IPS-15b (cell line): ENCODE results near the gene MALAT1.
A peak's percentile ranks its signal among the peaks of the same experiment; 100 is the strongest.

Experiments
- H3K27me3 ChIP-seq: one replicate; pipeline ENCODE4 v1.6.1; 2013; ENCODE audit warnings: low read length; ENCODE audit not compliant: control insufficient read depth, insufficient read depth
- H3K36me3 ChIP-seq: one replicate; pipeline ENCODE4 v1.6.1; 2013; ENCODE audit warnings: low read length; ENCODE audit not compliant: control insufficient read depth, insufficient read depth
- H3K4me1 ChIP-seq: one replicate; pipeline ENCODE4 v1.6.1; 2013; ENCODE audit warnings: mild to moderate bottlenecking, low read length; ENCODE audit not compliant: control insufficient read depth, insufficient read depth
- H3K4me3 ChIP-seq: one replicate; pipeline ENCODE4 v1.5.1; 2013; ENCODE audit warnings: low read depth, low read length
- H3K9ac ChIP-seq: one replicate; pipeline ENCODE4 v1.6.1; 2013; ENCODE audit warnings: low read depth, mild to moderate bottlenecking, low read length
- H3K9me3 ChIP-seq: one replicate; pipeline ENCODE4 v1.6.1; 2013; ENCODE audit warnings: mild to moderate bottlenecking, low read length; ENCODE audit not compliant: control insufficient read depth, insufficient read depth

The MALAT1 gene

GRCh38 chr11:65493367-65494176, 5.3 kb upstream of the MALAT1 start:
- H3K4me1 ChIP-seq = peaks cover 54% of the 10 kb centered on the region
- no peaks in the 10 kb centered on the region for H3K36me3 ChIP-seq
- H3K27me3 ChIP-seq = no peaks in the 10 kb centered on the region
- no peaks in the 10 kb centered on the region for H3K9me3 ChIP-seq
- no peak overlapping the region for H3K9ac ChIP-seq
- no peak overlapping the region for H3K4me3 ChIP-seq

- Histone ChIP-seq H3K4me1 (peaks cover 37% of the 10 kb centered on the region), H3K36me3 (peaks cover 13% of the 10 kb centered on the region), H3K4me3 (peak overlapping the region; percentile 76), H3K9ac (peak overlapping the region; percentile 70), H3K9me3 (no peaks in the 10 kb centered on the region), H3K27me3 (no peaks in the 10 kb centered on the region)
Observed at GRCh38 chr11:65496304-65497140, 2.3 kb upstream of the MALAT1 start.

- Histone ChIP-seq H3K36me3 (peaks cover 22% of the 10 kb centered on the region), H3K4me3 (peak overlapping the region; percentile 91), H3K9ac (peak overlapping the region; percentile 98), H3K27me3 (no peaks in the 10 kb centered on the region), H3K4me1 (peaks cover 31% of the 10 kb centered on the region), H3K9me3 (no peaks in the 10 kb centered on the region)
Observed at GRCh38 chr11:65497141-65498041, 1.5 kb upstream of the MALAT1 start.

- peak overlapping the region; percentile 91 for H3K4me3 ChIP-seq
- H3K4me1 ChIP-seq = peaks cover 23% of the 10 kb centered on the region
Observed at GRCh38 chr11:65498042-65498726, 661 bp upstream of the MALAT1 start.

GRCh38 chr11:65498727-65498976, 193 bp upstream of the MALAT1 start:
- Histone ChIP-seq H3K9me3 (no peaks in the 10 kb centered on the region), H3K36me3 (peaks cover 30% of the 10 kb centered on the region), H3K4me3 (peak overlapping the region; percentile 91), H3K4me1 (peaks cover 20% of the 10 kb centered on the region), H3K9ac (peak overlapping the region; percentile 98), H3K27me3 (no peaks in the 10 kb centered on the region)

More at GRCh38 chr11:65498042-65498726, 661 bp upstream of the MALAT1 start:
- H3K9ac ChIP-seq = peak overlapping the region; percentile 98
- H3K9me3 ChIP-seq = no peaks in the 10 kb centered on the region
- peaks cover 27% of the 10 kb centered on the region for H3K36me3 ChIP-seq
- H3K27me3 ChIP-seq = no peaks in the 10 kb centered on the region

GRCh38 chr11:65499713-65500386, 1.0 kb downstream of the MALAT1 start:
- Histone ChIP-seq H3K36me3 (peaks cover 42% of the 10 kb centered on the region), H3K9ac (peak overlapping the region; percentile 98), H3K27me3 (no peaks in the 10 kb centered on the region), H3K9me3 (no peaks in the 10 kb centered on the region), H3K4me1 (peaks cover 8% of the 10 kb centered on the region), H3K4me3 (peak overlapping the region; percentile 91)

GRCh38 chr11:65500387-65501185, 1.7 kb downstream of the MALAT1 start:
- peak overlapping the region; percentile 91 for H3K4me3 ChIP-seq
- peak overlapping the region; percentile 98 for H3K9ac ChIP-seq
- peaks cover 13% of the 10 kb centered on the region for H3K4me1 ChIP-seq
- H3K27me3 ChIP-seq = no peaks in the 10 kb centered on the region
- H3K36me3 ChIP-seq = peaks cover 49% of the 10 kb centered on the region
- no peaks in the 10 kb centered on the region for H3K9me3 ChIP-seq

GRCh38 chr11:65501186-65501471, 2.3 kb downstream of the MALAT1 start:
- H3K9me3 ChIP-seq = no peaks in the 10 kb centered on the region
- H3K9ac ChIP-seq = peak overlapping the region; percentile 98
- peaks cover 55% of the 10 kb centered on the region for H3K36me3 ChIP-seq
- H3K4me1 ChIP-seq = peaks cover 12% of the 10 kb centered on the region
- no peaks in the 10 kb centered on the region for H3K27me3 ChIP-seq
- peak overlapping the region; percentile 91 for H3K4me3 ChIP-seq

GRCh38 chr11:65501472-65502273, 2.8 kb downstream of the MALAT1 start:
- no peaks in the 10 kb centered on the region for H3K27me3 ChIP-seq
- H3K36me3 ChIP-seq = peaks cover 55% of the 10 kb centered on the region
- peak overlapping the region; percentile 98 for H3K9ac ChIP-seq
- peaks cover 8% of the 10 kb centered on the region for H3K4me1 ChIP-seq
- no peaks in the 10 kb centered on the region for H3K9me3 ChIP-seq
- peak overlapping the region; percentile 91 for H3K4me3 ChIP-seq

GRCh38 chr11:65502274-65502554, 3.4 kb downstream of the MALAT1 start:
- H3K36me3 ChIP-seq = peaks cover 55% of the 10 kb centered on the region
- peak overlapping the region; percentile 91 for H3K4me3 ChIP-seq
- H3K4me1 ChIP-seq = peaks cover 5% of the 10 kb centered on the region
- H3K9ac ChIP-seq = peak overlapping the region; percentile 98
- H3K9me3 ChIP-seq = no peaks in the 10 kb centered on the region
- H3K27me3 ChIP-seq = no peaks in the 10 kb centered on the region
